ENCODE results near the gene TMEM273. TPM values are rescaled to one million over a fixed set of nuclear protein-coding genes. Genes with fewer than 3 reads are reported as not detected.

Gene TMEM273
- total RNA-seq, 1 experiment from 2014 or later, result 0.09 TPM

DNA sequence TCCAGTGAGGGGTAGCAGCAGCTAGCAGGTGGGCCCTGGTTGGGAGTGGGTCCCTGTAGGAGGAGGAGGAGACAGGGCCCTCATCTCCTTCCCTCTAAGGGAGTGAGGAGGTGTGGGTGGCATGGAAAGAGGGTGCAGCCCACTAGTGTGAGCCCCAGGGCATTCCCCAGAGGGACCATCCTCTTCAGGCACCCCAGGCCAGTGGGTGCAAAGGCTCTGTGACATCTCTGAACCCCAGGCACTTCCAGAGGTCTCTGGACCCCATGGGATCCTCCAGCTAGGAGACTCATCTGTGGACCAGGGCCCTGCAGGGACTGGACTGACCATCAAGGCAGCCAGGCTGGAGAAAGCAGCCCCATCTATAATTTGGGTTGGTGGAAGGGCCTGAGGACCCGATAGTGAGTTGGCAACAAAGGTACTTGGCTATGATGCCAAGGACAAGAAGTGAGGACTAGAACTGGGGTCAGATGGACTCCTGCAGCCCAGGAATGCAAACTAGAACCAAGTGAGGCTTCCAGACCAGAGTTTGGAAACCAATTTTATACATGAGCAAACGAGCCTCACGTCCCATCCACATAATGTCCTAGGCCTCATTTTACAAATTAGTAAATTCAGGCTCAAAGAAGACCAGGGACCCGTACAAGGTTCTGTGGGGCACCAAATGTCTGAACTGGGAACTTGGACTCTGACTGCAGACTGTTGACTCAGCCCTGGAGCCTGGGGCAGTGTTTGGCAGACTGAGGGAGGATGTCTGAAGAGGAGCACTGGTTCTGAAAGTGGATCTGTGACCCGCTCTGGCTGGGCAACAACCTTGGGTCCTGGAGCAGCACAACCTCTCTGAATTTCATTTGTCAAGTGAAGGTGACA, 71.4 kb downstream of the TMEM273 start:
- 0 out of 2 replicates have a peak, but pooled peaks cover 2% of the 10 kb centered on the region for H3K4me1 Mint-ChIP-seq
- ATAC-seq (no peak), DNase-seq (ENCODE audit: low spot score) (no peak)
- TF ChIP-seq NR2C2 (CRISPR knock-in tag; IDR thresholded peaks at IDR 0.05), result no peak
- no peak for TF ChIP-seq SP1 (CRISPR knock-in tag; conservative IDR thresholded peaks at IDR 0.05)
- no peak for TF ChIP-seq ETV6 (CRISPR knock-in tag; IDR thresholded peaks at IDR 0.05)
- no peak overlapping the region for H3K27ac Mint-ChIP-seq
- peaks cover 2% of the 10 kb centered on the region for H3K9me3 Mint-ChIP-seq
- ChIA-PET POLR2A (no interaction called here), CTCF (no interaction called here)
- H3K4me3 Mint-ChIP-seq, result peak overlapping the region; percentile 44; the same call in 1 of the 2 replicates
- H3K27me3 Mint-ChIP-seq (ENCODE audit: low read depth), result peaks cover 21% of the 10 kb centered on the region
- H3K36me3 Mint-ChIP-seq, result no peaks in the 10 kb centered on the region

DNA sequence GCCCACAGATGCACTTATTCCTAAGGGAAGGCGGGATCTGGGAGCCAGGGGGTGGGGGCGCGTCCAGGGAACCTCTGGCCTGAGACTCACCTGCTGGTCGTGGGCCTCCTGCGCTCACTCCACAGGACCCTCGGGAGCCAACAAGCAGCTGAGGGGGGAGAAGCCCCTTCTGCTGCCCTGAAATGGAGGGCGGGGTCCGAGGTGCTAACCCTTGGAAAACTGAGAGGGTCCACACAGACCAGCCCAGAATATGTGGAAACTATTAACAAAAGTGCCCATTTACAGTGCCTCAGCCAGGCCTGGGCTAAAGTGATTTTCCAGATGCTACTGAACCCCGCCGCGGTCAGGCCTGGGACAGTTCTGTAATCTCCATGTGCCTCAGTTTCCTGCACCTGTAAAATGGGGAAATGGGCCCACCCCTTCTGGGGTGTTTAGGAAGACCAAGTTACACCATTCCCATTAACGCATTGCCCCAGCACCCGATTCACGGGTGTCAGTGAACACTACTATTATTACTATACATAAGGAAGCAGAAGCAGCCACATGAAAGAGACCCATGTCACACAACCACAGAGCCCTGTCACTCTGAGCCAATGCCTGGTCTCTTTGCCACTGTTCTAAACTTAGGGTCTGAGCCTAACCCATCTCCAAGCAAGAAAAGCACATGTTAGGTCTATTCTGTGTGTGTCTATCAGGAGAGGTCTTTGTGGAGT, 72.2 kb downstream of the TMEM273 start:
- DNase-seq (ENCODE audit: low spot score), result no peak
- POLR2A ChIA-PET, result no interaction called here
- H3K9me3 Mint-ChIP-seq, result no peaks in the 10 kb centered on the region
- H3K27ac Mint-ChIP-seq, result no peak overlapping the region
- TF ChIP-seq CREM (CRISPR knock-in tag; IDR thresholded peaks at IDR 0.05) (no peak), HMGA2 (CRISPR knock-in tag; IDR thresholded peaks at IDR 0.05) (no peak), TEAD1 (CRISPR knock-in tag; IDR thresholded peaks at IDR 0.05) (no peak), CBFB (CRISPR knock-in tag; IDR thresholded peaks at IDR 0.05; ENCODE audit: low read depth) (no peak), JAZF1 (CRISPR knock-in tag; IDR thresholded peaks at IDR 0.05) (no peak), MYBL2 (CRISPR knock-in tag; IDR thresholded peaks at IDR 0.05) (no peak), NFE2L1 (CRISPR knock-in tag; IDR thresholded peaks at IDR 0.05) (no peak), SMAD4 (CRISPR knock-in tag; IDR thresholded peaks at IDR 0.05) (no peak), IRF2 (CRISPR knock-in tag; IDR thresholded peaks at IDR 0.05; ENCODE audit: borderline replicate concordance, low read depth) (no peak), JUN (CRISPR knock-in tag; IDR thresholded peaks at IDR 0.05) (no peak), ZNF121 (CRISPR knock-in tag; IDR thresholded peaks at IDR 0.05) (no peak)
- TF ChIP-seq, protein P1, sequence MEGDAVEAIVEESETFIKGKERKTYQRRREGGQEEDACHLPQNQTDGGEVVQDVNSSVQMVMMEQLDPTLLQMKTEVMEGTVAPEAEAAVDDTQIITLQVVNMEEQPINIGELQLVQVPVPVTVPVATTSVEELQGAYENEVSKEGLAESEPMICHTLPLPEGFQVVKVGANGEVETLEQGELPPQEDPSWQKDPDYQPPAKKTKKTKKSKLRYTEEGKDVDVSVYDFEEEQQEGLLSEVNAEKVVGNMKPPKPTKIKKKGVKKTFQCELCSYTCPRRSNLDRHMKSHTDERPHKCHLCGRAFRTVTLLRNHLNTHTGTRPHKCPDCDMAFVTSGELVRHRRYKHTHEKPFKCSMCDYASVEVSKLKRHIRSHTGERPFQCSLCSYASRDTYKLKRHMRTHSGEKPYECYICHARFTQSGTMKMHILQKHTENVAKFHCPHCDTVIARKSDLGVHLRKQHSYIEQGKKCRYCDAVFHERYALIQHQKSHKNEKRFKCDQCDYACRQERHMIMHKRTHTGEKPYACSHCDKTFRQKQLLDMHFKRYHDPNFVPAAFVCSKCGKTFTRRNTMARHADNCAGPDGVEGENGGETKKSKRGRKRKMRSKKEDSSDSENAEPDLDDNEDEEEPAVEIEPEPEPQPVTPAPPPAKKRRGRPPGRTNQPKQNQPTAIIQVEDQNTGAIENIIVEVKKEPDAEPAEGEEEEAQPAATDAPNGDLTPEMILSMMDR (IDR thresholded peaks at IDR 0.05), result no peak
- TF ChIP-seq, protein P2, sequence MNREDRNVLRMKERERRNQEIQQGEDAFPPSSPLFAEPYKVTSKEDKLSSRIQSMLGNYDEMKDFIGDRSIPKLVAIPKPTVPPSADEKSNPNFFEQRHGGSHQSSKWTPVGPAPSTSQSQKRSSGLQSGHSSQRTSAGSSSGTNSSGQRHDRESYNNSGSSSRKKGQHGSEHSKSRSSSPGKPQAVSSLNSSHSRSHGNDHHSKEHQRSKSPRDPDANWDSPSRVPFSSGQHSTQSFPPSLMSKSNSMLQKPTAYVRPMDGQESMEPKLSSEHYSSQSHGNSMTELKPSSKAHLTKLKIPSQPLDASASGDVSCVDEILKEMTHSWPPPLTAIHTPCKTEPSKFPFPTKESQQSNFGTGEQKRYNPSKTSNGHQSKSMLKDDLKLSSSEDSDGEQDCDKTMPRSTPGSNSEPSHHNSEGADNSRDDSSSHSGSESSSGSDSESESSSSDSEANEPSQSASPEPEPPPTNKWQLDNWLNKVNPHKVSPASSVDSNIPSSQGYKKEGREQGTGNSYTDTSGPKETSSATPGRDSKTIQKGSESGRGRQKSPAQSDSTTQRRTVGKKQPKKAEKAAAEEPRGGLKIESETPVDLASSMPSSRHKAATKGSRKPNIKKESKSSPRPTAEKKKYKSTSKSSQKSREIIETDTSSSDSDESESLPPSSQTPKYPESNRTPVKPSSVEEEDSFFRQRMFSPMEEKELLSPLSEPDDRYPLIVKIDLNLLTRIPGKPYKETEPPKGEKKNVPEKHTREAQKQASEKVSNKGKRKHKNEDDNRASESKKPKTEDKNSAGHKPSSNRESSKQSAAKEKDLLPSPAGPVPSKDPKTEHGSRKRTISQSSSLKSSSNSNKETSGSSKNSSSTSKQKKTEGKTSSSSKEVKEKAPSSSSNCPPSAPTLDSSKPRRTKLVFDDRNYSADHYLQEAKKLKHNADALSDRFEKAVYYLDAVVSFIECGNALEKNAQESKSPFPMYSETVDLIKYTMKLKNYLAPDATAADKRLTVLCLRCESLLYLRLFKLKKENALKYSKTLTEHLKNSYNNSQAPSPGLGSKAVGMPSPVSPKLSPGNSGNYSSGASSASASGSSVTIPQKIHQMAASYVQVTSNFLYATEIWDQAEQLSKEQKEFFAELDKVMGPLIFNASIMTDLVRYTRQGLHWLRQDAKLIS (CRISPR knock-in tag; IDR thresholded peaks at IDR 0.05; ENCODE audit: borderline replicate concordance), result no peak
- TF ChIP-seq, protein P3, sequence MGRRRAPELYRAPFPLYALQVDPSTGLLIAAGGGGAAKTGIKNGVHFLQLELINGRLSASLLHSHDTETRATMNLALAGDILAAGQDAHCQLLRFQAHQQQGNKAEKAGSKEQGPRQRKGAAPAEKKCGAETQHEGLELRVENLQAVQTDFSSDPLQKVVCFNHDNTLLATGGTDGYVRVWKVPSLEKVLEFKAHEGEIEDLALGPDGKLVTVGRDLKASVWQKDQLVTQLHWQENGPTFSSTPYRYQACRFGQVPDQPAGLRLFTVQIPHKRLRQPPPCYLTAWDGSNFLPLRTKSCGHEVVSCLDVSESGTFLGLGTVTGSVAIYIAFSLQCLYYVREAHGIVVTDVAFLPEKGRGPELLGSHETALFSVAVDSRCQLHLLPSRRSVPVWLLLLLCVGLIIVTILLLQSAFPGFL (CRISPR knock-in tag; IDR thresholded peaks at IDR 0.05; ENCODE audit: borderline replicate concordance), result no peak
- TF ChIP-seq, protein P4, sequence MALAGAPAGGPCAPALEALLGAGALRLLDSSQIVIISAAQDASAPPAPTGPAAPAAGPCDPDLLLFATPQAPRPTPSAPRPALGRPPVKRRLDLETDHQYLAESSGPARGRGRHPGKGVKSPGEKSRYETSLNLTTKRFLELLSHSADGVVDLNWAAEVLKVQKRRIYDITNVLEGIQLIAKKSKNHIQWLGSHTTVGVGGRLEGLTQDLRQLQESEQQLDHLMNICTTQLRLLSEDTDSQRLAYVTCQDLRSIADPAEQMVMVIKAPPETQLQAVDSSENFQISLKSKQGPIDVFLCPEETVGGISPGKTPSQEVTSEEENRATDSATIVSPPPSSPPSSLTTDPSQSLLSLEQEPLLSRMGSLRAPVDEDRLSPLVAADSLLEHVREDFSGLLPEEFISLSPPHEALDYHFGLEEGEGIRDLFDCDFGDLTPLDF (CRISPR knock-in tag; IDR thresholded peaks at IDR 0.05), result no peak
- no peaks in the 10 kb centered on the region for H3K36me3 Mint-ChIP-seq
- CTCF ChIA-PET, result interaction anchor here (1.3 kb wide), 1 partner anchor 460 kb away, joined by 4 read pairs; no protein-coding TSS in a partner anchor
- no peak; the same call in 1 of the 2 replicates for ATAC-seq
- H3K4me3 Mint-ChIP-seq, result peak overlapping the region; percentile 44
- peaks cover 21% of the 10 kb centered on the region for H3K27me3 Mint-ChIP-seq (ENCODE audit: low read depth)
- 0 out of 2 replicates have a peak, but pooled peaks cover 2% of the 10 kb centered on the region for H3K4me1 Mint-ChIP-seq
